Neural progenitor cell (in vitro differentiated cells): Measurements from ENCODE around the gene METTL16. TPM values are rescaled to one million over a fixed set of nuclear protein-coding genes. Genes with fewer than 3 reads are reported as not detected.
A peak's percentile ranks its signal among the peaks of the same experiment; 100 is the strongest.

Experiments used
- DNase-seq: peaks from one replicate; pipeline ENCODE4 v3.0.0-alpha.2; 2016; ENCODE audit warnings: low spot score
- H2AFZ ChIP-seq: fragments of 200-600 bp; sonication (generic); replicated peaks from 2 replicates; pipeline ENCODE4 v1.6.1; 2016; ENCODE audit warnings: antibody characterized with exemption
- H3F3A ChIP-seq: fragments of 200-600 bp; sonication (generic); 2 replicates; pipeline ENCODE4 v1.6.1; 2016; ENCODE audit warnings: antibody characterized with exemption, low read depth
- H3K27ac ChIP-seq: fragments of 200-600 bp; sonication (generic); 2 replicates; pipeline ENCODE4 v1.5.1; 2016; ENCODE audit warnings: mild to moderate bottlenecking
- H3K27me3 ChIP-seq: fragments of 200-600 bp; sonication (generic); 2 replicates; pipeline ENCODE4 v1.6.1; 2016; ENCODE audit warnings: mild to moderate bottlenecking, moderate library complexity
- H3K36me3 ChIP-seq: fragments of 200-600 bp; sonication (generic); 2 replicates; pipeline ENCODE4 v1.5.1; 2016
- H3K4me1 ChIP-seq: fragments of 200-600 bp; sonication (generic); 2 replicates; pipeline ENCODE4 v1.6.1; 2016; ENCODE audit warnings: mixed run types
- H3K4me2 ChIP-seq: fragments of 200-600 bp; sonication (generic); 2 replicates; pipeline ENCODE4 v1.6.1; 2016
- H3K4me3 ChIP-seq: fragments of 200-600 bp; sonication (generic); 2 replicates; pipeline ENCODE4 v1.5.1; 2016
- H3K79me2 ChIP-seq: fragments of 200-600 bp; sonication (generic); 2 replicates; pipeline ENCODE4 v1.6.1; 2016; ENCODE audit warnings: low read depth
- H3K9ac ChIP-seq: fragments of 200-600 bp; sonication (generic); 2 replicates; pipeline ENCODE4 v1.6.1; 2016
- H3K9me3 ChIP-seq: fragments of 200-600 bp; sonication (generic); 2 replicates; pipeline ENCODE4 v1.5.1; 2016; ENCODE audit warnings: low read depth
- H4K20me1 ChIP-seq: fragments of 200-600 bp; sonication (generic); 2 replicates; pipeline ENCODE4 v1.6.1; 2016; ENCODE audit warnings: low read depth
- H3K27ac Mint-ChIP-seq: 3 replicates; pipeline ENCODE4 v1.8.0; 2021; ENCODE audit warnings: mixed read lengths
- H3K27me3 Mint-ChIP-seq: 2 replicates; pipeline ENCODE4 v1.8.0; 2022; ENCODE audit warnings: low read depth, mild to moderate bottlenecking, inconsistent platforms, moderate library complexity, mixed read lengths; ENCODE audit not compliant: insufficient read depth
- H3K36me3 Mint-ChIP-seq: 3 replicates; pipeline ENCODE4 v1.8.0; 2021; ENCODE audit warnings: mixed read lengths
- H3K4me1 Mint-ChIP-seq: 3 replicates; pipeline ENCODE4 v1.8.0; 2021; ENCODE audit warnings: mixed read lengths
- H3K4me3 Mint-ChIP-seq: 3 replicates; pipeline ENCODE4 v1.8.0; 2021; ENCODE audit warnings: mild to moderate bottlenecking, moderate library complexity, mixed read lengths
- H3K9me3 Mint-ChIP-seq: 3 replicates; pipeline ENCODE4 v1.8.0; 2020; ENCODE audit warnings: mixed read lengths
- CTCF ChIP-seq: fragments of 200-600 bp; sonication (generic); IDR thresholded peaks from 2 replicates; pipeline ENCODE4 v1.5.1; 2017; ENCODE audit warnings: antibody characterized with exemption, mild to moderate bottlenecking
- EZH2 ChIP-seq: fragments of 200-600 bp; sonication (generic); IDR thresholded peaks from 2 replicates; pipeline ENCODE4 v1.6.1; 2017; ENCODE audit warnings: antibody characterized with exemption, mild to moderate bottlenecking, moderate library complexity
- EZH2phosphoT487 ChIP-seq: fragments of 200-600 bp; sonication (generic); IDR thresholded peaks from 2 replicates; pipeline ENCODE4 v1.6.1; 2017; ENCODE audit warnings: antibody characterized with exemption
- total RNA-seq: library from RNA; depleted of rRNA; stranded (reverse); fragments of >200 nt; gene quantifications from 2 replicates; pipeline ENCODE4 v1.2.3, GENCODE V29; 2015; ENCODE audit warnings: low replicate concordance

Gene METTL16
- total RNA-seq, 1 donor from 2014 or later, result 40.0 TPM

GRCh38 chr17:2483084-2483483 is 28.6 kb downstream of the METTL16 start:
- H3K4me3 ChIP-seq, result no peak overlapping the region
- H3K79me2 ChIP-seq, result peaks cover 96% of the 10 kb centered on the region

GRCh38 chr17:2482218-2482617 is 29.5 kb downstream of the METTL16 start:
- Histone ChIP-seq H3K36me3 (peaks cover 6% of the 10 kb centered on the region), H2AFZ (no peak overlapping the region), H3K9me3 (no peaks in the 10 kb centered on the region), H3K4me1 (peaks cover 26% of the 10 kb centered on the region), H3K27ac (peak overlapping the region; percentile 58), H3F3A (peaks cover 11% of the 10 kb centered on the region), H3K9ac (no peak overlapping the region), H4K20me1 (peaks cover 68% of the 10 kb centered on the region), H3K4me3 (no peak overlapping the region), H3K79me2 (peaks cover 87% of the 10 kb centered on the region), H3K27me3 (no peaks in the 10 kb centered on the region), H3K4me2 (peak overlapping the region; percentile 33)
- TF ChIP-seq EZH2, result no peak
- no peak for TF ChIP-seq EZH2phosphoT487
- H3K27ac Mint-ChIP-seq, result no peak overlapping the region
- peaks cover 15% of the 10 kb centered on the region for H3K4me1 Mint-ChIP-seq
- H3K4me3 Mint-ChIP-seq, result no peak overlapping the region
- DNase-seq, result no peak
- peaks cover 9% of the 10 kb centered on the region for H3K36me3 Mint-ChIP-seq
- no peaks in the 10 kb centered on the region for H3K9me3 Mint-ChIP-seq
- peaks cover under 1% of the 10 kb centered on the region for H3K27me3 Mint-ChIP-seq

More at GRCh38 chr17:2483084-2483483, 28.6 kb downstream of the METTL16 start:
- no peak for DNase-seq
- peaks cover 15% of the 10 kb centered on the region for H3K4me1 Mint-ChIP-seq
- peaks cover 3% of the 10 kb centered on the region for H3K36me3 Mint-ChIP-seq
- no peak overlapping the region for H3K27ac Mint-ChIP-seq
- no peaks in the 10 kb centered on the region for H3K36me3 ChIP-seq
- H3K9ac ChIP-seq, result no peak overlapping the region
- H2AFZ ChIP-seq, result no peak overlapping the region
- peaks cover 26% of the 10 kb centered on the region for H3K4me1 ChIP-seq
- H4K20me1 ChIP-seq, result peaks cover 77% of the 10 kb centered on the region
- peaks cover 3% of the 10 kb centered on the region for H3K27me3 Mint-ChIP-seq
- no peaks in the 10 kb centered on the region for H3K27me3 ChIP-seq
- H3F3A ChIP-seq, result peaks cover 8% of the 10 kb centered on the region
- TF ChIP-seq EZH2phosphoT487 (no peak), EZH2 (no peak), CTCF (no peak)
- H3K9me3 Mint-ChIP-seq, result no peaks in the 10 kb centered on the region
- H3K4me2 ChIP-seq, result no peak overlapping the region
- H3K4me3 Mint-ChIP-seq, result no peak overlapping the region
- no peaks in the 10 kb centered on the region for H3K9me3 ChIP-seq
- no peak overlapping the region for H3K27ac ChIP-seq

- peaks cover 83% of the 10 kb centered on the region for H3K79me2 ChIP-seq
These were observed 29.9 kb downstream of the METTL16 start for GRCh38 chr17:2481760-2482159.

More at GRCh38 chr17:2481760-2482159, 29.9 kb downstream of the METTL16 start:
- Histone ChIP-seq H3K9ac (no peak overlapping the region), H3K27ac (no peak overlapping the region), H3K27me3 (no peaks in the 10 kb centered on the region), H3K4me3 (no peak overlapping the region), H4K20me1 (peaks cover 68% of the 10 kb centered on the region), H3K4me1 (peaks cover 26% of the 10 kb centered on the region), H3F3A (peaks cover 11% of the 10 kb centered on the region), H3K9me3 (no peaks in the 10 kb centered on the region), H3K36me3 (peaks cover 8% of the 10 kb centered on the region), H2AFZ (no peak overlapping the region), H3K4me2 (peak overlapping the region; percentile 33)
- Mint-ChIP-seq H3K4me3 (no peak overlapping the region), H3K27me3 (no peaks in the 10 kb centered on the region), H3K4me1 (peaks cover 15% of the 10 kb centered on the region), H3K9me3 (no peaks in the 10 kb centered on the region), H3K27ac (no peak overlapping the region), H3K36me3 (peaks cover 9% of the 10 kb centered on the region)
- TF ChIP-seq CTCF (peak; percentile 27), EZH2phosphoT487 (no peak)
- peak; percentile 45 for DNase-seq
